Panc1 (cell line): ENCODE data around the gene BIRC7. TPM values are rescaled to one million over a fixed set of nuclear protein-coding genes. Genes with fewer than 3 reads are reported as not detected.

Experiments
- ATAC-seq: fragments of 200-7000 bp; cut with Tn5 transposase; 2 replicates; pipeline ENCODE4 v1.9.1; 2020; ENCODE audit warnings: mild to moderate bottlenecking, moderate library complexity
- BruUV-seq: library from RNA; stranded (reverse); fragments of 400-500 nt; replicated peaks from 2 replicates; lab custom pipeline; 2021; lab: Mats Ljungman, UMichigan
- CTCF ChIA-PET: fragments of 300-600 bp; sonication (Branson Sonifier 250); formaldehyde crosslinking; loops from one replicate; lab custom pipeline; 2022; ENCODE audit warnings: antibody characterized with exemption; lab: Charles Lee
- POLR2A ChIA-PET: fragments of 300-600 bp; sonication (Branson Sonifier 250); formaldehyde crosslinking; loops from one replicate; lab custom pipeline; 2022; ENCODE audit warnings: antibody characterized with exemption; lab: Charles Lee
- DNase-seq: peaks from one replicate; pipeline ENCODE4 v3.0.0-alpha.2; 2010; ENCODE audit warnings: low read depth, low spot score
- H3K27ac ChIP-seq: 2 replicates; pipeline ENCODE4 v1.5.1; 2011; ENCODE audit warnings: mild to moderate bottlenecking, low read length, inconsistent platforms
- H3K27me3 ChIP-seq: fragments of 200-500 bp; sonication (Bioruptor generic); 2 replicates; pipeline ENCODE4 v1.6.0; 2014; ENCODE audit warnings: low read length, inconsistent platforms; ENCODE audit not compliant: control insufficient read depth, insufficient read depth
- H3K36me3 ChIP-seq: fragments of 200-500 bp; sonication (Bioruptor generic); 2 replicates; pipeline ENCODE4 v1.5.1; 2014; ENCODE audit warnings: inconsistent platforms, mild to moderate bottlenecking, low read length, moderate library complexity; ENCODE audit not compliant: control insufficient read depth, insufficient read depth
- H3K4me1 ChIP-seq: 2 replicates; pipeline ENCODE4 v1.5.1; 2011; ENCODE audit warnings: inconsistent platforms, mild to moderate bottlenecking, low read length, moderate library complexity; ENCODE audit not compliant: control insufficient read depth, insufficient read depth
- H3K4me3 ChIP-seq, 2 experiments: 2 replicates each; pipeline ENCODE4 v1.5.1; 2011 to 2012; ENCODE audit warnings: low read depth in 2 of 2, low read length in 2 of 2, mild to moderate bottlenecking in 2 of 2, inconsistent platforms in 1 of 2, moderate library complexity in 1 of 2
- H3K9me3 ChIP-seq: fragments of 200-500 bp; sonication (Bioruptor generic); 2 replicates; pipeline ENCODE4 v1.5.1; 2014; ENCODE audit warnings: low read depth, mild to moderate bottlenecking, inconsistent platforms, low read length, moderate library complexity; ENCODE audit not compliant: control insufficient read depth, insufficient read depth
- POLR2AphosphoS5 ChIP-seq: IDR thresholded peaks from 2 replicates; pipeline ENCODE4 v1.6.1; 2012; ENCODE audit warnings: mild to moderate bottlenecking, low read depth, low read length, moderate library complexity
- SIN3A ChIP-seq: IDR thresholded peaks from 2 replicates; pipeline ENCODE4 v1.6.1; 2012; ENCODE audit warnings: low read depth, mild to moderate bottlenecking, low read length, moderate library complexity, borderline replicate concordance; ENCODE audit not compliant: insufficient read depth
- TCF7L2 ChIP-seq: IDR thresholded peaks from 2 replicates; pipeline ENCODE4 v1.6.1; 2011; ENCODE audit warnings: mild to moderate bottlenecking, low read depth, low read length, inconsistent platforms
- in situ Hi-C: cut with HindIII; loops from 2 replicates; pipeline ENCODE4 v1.10.0; 2016; ENCODE audit warnings: low sequenced_read_pairs, low pct_unique_long_range_greater_than_20kb
- intact Hi-C: fragments of 100-400 bp; cut with micrococcal nuclease; formaldehyde crosslinking; loops from one replicate; pipeline ENCODE4 v1.10.0; 2022; ENCODE audit not compliant: unreplicated experiment
- total RNA-seq: library from RNA; stranded (reverse); gene quantifications from one replicate; pipeline ENCODE4 v1.2.1, GENCODE V29; 2021; ENCODE audit not compliant: unreplicated experiment
- TF ChIP-seq, protein P1 (sequence below): fragments of 450-650 bp; IDR thresholded peaks from 2 replicates; pipeline ENCODE4 v1.5.1; 2017; ENCODE audit warnings: mild to moderate bottlenecking
- TF ChIP-seq, protein P2 (sequence below), 2 experiments: IDR thresholded peaks; 2 replicates each; pipeline ENCODE4 v1.6.1; 2011 to 2012; ENCODE audit warnings: low read depth in 2 of 2, control low read depth in 1 of 2, low read length in 1 of 2, mild to moderate bottlenecking in 1 of 2, moderate library complexity in 1 of 2; ENCODE audit not compliant: insufficient read depth in 1 of 2

Gene BIRC7
- total RNA-seq, 1 experiment from 2014 or later: 9.0 TPM

DNA sequence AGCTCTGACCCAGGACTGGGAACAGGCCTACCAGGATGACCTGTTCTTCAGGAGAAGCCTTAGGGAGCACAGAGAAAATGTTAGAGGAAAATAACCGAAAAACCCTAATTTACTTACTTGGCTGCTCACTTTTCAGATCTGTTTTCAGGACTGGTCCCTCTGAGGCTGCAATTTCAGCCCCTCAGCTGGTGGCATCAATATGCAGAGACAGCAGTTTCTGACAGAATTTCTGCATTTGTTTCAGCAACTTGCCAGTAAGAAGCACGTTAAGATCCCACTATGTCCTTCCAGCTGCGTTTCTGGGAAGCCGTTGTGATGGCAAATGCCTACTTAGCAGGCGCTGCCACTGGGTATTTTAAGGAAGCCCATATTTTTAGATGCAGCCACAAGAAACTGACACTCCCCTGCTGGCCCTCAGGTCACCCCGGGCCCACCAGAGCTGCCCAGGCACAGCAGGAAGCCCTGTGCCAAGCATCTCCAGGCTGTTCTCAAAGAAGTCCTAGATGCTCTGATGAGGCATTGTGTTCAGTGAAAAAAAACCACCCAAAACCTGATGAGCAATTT lies 27.3 kb upstream of the BIRC7 start:
- H3K9me3 ChIP-seq: no peaks in the 10 kb centered on the region
- intact Hi-C loops (no loop called here), in situ Hi-C loops (no loop called here)
- H3K27ac ChIP-seq: no peak overlapping the region
- H3K4me1 ChIP-seq: peaks cover 12% of the 10 kb centered on the region; the same call in 1 of the 2 replicates
- H3K36me3 ChIP-seq: peaks cover 21% of the 10 kb centered on the region; the same call in 1 of the 2 replicates
- no peak for TF ChIP-seq POLR2AphosphoS5
- TF ChIP-seq, protein P1, sequence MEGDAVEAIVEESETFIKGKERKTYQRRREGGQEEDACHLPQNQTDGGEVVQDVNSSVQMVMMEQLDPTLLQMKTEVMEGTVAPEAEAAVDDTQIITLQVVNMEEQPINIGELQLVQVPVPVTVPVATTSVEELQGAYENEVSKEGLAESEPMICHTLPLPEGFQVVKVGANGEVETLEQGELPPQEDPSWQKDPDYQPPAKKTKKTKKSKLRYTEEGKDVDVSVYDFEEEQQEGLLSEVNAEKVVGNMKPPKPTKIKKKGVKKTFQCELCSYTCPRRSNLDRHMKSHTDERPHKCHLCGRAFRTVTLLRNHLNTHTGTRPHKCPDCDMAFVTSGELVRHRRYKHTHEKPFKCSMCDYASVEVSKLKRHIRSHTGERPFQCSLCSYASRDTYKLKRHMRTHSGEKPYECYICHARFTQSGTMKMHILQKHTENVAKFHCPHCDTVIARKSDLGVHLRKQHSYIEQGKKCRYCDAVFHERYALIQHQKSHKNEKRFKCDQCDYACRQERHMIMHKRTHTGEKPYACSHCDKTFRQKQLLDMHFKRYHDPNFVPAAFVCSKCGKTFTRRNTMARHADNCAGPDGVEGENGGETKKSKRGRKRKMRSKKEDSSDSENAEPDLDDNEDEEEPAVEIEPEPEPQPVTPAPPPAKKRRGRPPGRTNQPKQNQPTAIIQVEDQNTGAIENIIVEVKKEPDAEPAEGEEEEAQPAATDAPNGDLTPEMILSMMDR: no peak
- no peak for TF ChIP-seq SIN3A
- TF ChIP-seq, protein P2, sequence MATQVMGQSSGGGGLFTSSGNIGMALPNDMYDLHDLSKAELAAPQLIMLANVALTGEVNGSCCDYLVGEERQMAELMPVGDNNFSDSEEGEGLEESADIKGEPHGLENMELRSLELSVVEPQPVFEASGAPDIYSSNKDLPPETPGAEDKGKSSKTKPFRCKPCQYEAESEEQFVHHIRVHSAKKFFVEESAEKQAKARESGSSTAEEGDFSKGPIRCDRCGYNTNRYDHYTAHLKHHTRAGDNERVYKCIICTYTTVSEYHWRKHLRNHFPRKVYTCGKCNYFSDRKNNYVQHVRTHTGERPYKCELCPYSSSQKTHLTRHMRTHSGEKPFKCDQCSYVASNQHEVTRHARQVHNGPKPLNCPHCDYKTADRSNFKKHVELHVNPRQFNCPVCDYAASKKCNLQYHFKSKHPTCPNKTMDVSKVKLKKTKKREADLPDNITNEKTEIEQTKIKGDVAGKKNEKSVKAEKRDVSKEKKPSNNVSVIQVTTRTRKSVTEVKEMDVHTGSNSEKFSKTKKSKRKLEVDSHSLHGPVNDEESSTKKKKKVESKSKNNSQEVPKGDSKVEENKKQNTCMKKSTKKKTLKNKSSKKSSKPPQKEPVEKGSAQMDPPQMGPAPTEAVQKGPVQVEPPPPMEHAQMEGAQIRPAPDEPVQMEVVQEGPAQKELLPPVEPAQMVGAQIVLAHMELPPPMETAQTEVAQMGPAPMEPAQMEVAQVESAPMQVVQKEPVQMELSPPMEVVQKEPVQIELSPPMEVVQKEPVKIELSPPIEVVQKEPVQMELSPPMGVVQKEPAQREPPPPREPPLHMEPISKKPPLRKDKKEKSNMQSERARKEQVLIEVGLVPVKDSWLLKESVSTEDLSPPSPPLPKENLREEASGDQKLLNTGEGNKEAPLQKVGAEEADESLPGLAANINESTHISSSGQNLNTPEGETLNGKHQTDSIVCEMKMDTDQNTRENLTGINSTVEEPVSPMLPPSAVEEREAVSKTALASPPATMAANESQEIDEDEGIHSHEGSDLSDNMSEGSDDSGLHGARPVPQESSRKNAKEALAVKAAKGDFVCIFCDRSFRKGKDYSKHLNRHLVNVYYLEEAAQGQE (IDR thresholded peaks at IDR 0.05; ENCODE audit: insufficient read depth in 1 of 2, low read depth in 2 of 2, low read length in 1 of 2): no peak
- TF ChIP-seq TCF7L2: no peak
- no peak overlapping the region for H3K4me3 ChIP-seq
- no peaks in the 10 kb centered on the region for H3K27me3 ChIP-seq
- no TSS peak for BruUV-seq
- ChIA-PET CTCF (no interaction called here), POLR2A (no interaction called here)
- ATAC-seq: no peak
- DNase-seq: no peak

DNA sequence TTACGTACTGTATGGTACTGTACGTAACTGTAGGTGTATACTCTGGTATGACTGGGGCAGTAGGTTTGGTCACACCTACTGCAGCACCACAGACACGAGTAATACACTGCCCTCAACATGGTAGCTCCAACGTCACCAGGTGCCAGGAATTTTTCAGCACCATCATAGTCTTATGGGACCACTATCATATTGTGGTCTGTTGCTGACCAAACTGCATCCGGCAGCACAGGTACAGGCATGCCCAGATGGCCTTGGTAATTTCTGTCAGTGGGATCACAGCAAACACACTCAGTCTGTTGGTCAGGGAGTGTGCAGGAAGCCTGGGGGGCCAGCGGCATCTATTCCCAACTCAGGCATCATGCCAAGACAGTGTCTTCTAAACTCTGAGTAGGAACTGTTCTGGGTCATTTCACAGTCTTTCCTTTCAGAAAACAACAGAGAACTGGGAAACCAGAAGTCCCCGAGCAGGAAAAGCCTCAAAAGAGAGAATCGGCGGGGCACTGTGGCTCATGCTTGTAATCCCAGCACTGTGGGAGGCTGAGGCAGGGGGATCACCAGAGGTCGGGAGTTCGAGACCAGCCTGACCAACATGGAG lies 25.6 kb upstream of the BIRC7 start:
- ATAC-seq (no peak), DNase-seq (no peak)
- no TSS peak for BruUV-seq
- H3K4me1 ChIP-seq: peaks cover 21% of the 10 kb centered on the region
- ChIA-PET POLR2A (no interaction called here), CTCF (no interaction called here)
- peaks cover 25% of the 10 kb centered on the region for H3K36me3 ChIP-seq
- H3K9me3 ChIP-seq: no peaks in the 10 kb centered on the region
- in situ Hi-C loops (no loop called here), intact Hi-C loops (no loop called here)
- no peak overlapping the region for H3K4me3 ChIP-seq
- TF ChIP-seq, protein P1: no peak
- TF ChIP-seq POLR2AphosphoS5 (no peak), TCF7L2 (no peak), SIN3A (no peak)
- TF ChIP-seq, protein P2 (IDR thresholded peaks at IDR 0.05; ENCODE audit: insufficient read depth in 1 of 2, low read depth in 2 of 2, low read length in 1 of 2): no peak
- no peaks in the 10 kb centered on the region for H3K27me3 ChIP-seq
- H3K27ac ChIP-seq: no peak overlapping the region
